Jurkat, Clone E6-1 (cell line): ENCODE results near the gene LPIN1.
A peak's percentile ranks its signal among the peaks of the same experiment; 100 is the strongest.

Experiments
- DNase-seq: peaks from one replicate; pipeline ENCODE4 v3.0.0-alpha.2; 2011; ENCODE audit warnings: low read depth, low spot score
- H3K4me3 ChIP-seq: 2 replicates; pipeline ENCODE4 v1.5.1; 2011; ENCODE audit warnings: mild to moderate bottlenecking, low read length, control low read depth, moderate library complexity

The LPIN1 gene

GRCh38 chr2:11773747-11774525 lies 27.5 kb downstream of the LPIN1 start:
- H3K4me3 ChIP-seq = no peak overlapping the region
- DNase-seq = no peak

GRCh38 chr2:11774600-11774999 lies 28.2 kb downstream of the LPIN1 start:
- no peak overlapping the region for H3K4me3 ChIP-seq
- no peak for DNase-seq

GRCh38 chr2:11775384-11775783 lies 29.0 kb downstream of the LPIN1 start:
- H3K4me3 ChIP-seq = no peak overlapping the region
- DNase-seq = no peak

GRCh38 chr2:11777066-11777782 lies 30.8 kb downstream of the LPIN1 start:
- no peak for DNase-seq
- H3K4me3 ChIP-seq = no peak overlapping the region

DNA sequence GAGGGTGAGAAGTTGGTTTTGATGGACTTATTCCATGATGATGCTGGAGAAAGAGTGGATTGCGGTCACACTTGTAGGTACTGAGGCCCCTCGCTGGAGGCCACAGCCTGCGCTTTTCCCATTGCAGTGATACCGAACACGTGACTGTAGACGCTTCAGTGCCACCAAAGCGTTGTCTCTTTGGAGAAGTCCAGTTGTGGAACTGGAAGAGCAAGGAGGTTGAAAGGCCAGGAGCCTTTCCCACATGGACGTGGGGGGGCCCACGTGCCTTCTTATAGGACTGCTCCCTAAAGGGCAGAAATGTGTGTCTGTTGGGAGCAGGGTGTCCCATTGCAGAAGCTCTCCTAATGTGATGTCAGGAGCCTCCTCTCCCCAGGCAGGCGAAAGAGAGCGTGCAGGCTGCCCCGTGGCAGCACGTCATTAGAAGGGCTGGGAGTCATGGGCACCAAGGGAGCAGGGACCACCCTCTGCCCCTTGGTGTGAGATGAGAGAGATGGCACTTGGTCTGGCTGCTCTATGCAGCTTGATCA lies 31.5 kb downstream of the LPIN1 start:
- no peak overlapping the region for H3K4me3 ChIP-seq
- no peak for DNase-seq

DNA sequence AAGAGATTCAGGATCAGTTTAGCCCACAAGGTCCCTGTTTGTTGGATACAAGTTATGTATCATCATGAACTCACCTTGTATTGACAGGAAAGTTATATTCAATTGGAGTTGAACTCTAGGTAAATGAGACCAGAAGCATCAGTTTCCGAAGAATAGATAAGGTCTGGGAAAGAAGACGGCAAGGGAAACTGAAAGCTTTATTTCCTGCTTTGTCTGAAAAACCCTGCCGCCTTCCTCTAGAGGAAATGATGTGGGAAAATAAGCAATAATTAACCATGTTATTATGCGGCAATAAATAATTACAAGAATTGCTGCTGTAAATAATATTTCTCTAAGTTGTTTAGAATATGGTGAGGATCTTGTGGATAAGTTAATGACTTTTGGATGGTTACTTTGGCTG lies 32.0 kb downstream of the LPIN1 start:
- no peak overlapping the region for H3K4me3 ChIP-seq
- DNase-seq = no peak

DNA sequence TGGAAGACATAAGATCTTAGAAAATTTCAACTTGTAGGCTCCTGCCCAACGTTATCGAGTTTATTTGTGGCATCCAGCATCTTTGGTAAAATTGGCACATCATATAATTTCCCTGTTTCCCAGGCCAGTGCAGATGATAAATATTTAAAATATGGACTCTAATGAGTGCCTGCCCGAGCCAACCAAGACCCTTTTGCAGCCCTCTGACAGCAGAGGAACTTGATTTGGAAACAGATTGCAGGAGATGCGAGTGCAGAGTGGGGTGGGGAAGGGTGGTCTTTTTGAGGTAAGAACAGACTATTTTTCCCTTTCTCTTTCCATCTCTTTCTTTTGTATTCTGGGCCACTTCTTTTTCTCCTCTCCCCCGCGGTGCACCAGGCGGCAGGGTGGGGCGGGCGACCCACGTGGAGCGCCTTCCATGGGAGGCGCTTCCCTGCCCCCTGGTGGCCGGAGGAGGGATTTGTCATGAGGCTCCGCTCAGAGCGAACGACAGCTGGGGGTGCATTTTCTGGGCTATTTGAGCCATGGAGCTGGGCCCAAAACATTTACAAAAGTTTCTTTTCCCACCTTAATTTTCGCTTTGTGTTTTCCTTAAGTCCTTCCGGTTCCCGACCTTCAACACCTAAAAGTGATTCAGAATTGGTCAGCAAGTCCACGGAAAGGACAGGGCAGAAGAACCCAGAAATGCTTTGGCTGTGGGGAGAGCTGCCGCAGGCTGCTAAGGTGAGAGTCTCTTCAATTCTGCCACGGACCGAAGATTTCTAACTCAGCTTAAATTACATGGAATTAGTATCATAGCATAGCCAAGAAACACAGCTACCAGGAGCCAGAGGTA lies 32.7 kb downstream of the LPIN1 start:
- DNase-seq = peak; percentile 37
- H3K4me3 ChIP-seq = peak overlapping the region; percentile 12; the same call in 1 of the 2 replicates

- no peak overlapping the region for H3K4me3 ChIP-seq
- no peak for DNase-seq
These were observed 35.2 kb downstream of the LPIN1 start for GRCh38 chr2:11781602-11782001.

- DNase-seq = no peak
- H3K4me3 ChIP-seq = no peak overlapping the region
These were observed 37.8 kb downstream of the LPIN1 start for GRCh38 chr2:11784280-11784679.

DNA sequence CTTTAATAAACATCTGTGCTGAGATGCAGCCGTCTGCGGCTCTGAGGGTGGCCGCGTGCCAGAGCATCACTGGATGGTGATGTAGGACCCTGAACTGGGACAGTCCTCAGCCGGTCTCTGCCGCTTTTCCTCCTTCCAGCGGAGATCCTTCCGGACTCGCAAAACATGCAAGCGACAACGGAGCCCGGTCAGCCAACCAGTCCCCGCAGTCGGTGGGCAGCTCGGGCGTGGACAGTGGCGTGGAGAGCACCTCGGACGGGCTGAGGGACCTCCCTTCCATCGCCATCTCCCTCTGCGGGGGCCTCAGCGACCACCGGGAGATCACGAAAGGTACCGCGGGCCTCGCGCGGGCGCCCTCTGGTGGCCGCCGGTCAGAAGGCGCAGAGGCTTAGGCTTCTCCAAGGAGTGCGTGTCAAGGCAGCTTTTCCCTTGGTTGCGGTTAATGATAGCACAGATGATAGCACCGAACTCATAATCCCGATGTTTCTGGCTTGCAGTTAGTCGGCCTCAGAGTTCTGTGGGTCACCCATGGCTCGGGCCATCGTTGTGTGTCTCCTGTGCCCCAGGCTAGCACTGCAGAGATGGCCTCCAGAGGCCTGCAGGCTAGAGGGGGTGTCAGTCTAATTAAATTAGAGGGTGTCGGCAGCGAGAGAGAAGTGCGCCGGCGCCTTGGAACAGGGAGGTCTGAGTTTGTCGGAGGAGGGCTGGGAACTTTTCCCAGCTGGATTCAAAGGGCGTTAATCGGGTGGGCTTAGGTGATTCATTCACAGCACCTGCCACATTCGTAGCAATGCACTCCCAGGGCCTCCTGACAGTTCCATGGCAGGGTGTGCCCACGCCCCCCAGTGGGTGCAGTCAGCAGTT lies 38.5 kb downstream of the LPIN1 start:
- no peak overlapping the region for H3K4me3 ChIP-seq
- no peak for DNase-seq

DNA sequence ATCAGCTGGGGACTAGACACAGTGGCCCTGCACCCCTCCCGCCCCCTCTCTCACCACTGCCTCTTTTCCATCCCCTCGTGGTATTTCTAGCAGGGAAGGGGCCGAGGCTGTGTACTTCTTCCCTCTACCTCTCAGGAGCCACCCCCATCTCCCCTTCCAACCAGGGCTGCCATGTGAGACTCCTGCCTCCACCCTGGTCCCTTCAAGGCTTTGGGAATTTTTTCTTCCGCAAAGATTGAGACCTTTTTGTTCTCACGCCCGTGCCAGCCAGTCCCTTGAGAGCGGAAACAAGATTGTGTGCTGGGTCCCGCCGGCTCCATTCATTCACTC lies 39.1 kb downstream of the LPIN1 start:
- no peak overlapping the region for H3K4me3 ChIP-seq
- no peak for DNase-seq

DNA sequence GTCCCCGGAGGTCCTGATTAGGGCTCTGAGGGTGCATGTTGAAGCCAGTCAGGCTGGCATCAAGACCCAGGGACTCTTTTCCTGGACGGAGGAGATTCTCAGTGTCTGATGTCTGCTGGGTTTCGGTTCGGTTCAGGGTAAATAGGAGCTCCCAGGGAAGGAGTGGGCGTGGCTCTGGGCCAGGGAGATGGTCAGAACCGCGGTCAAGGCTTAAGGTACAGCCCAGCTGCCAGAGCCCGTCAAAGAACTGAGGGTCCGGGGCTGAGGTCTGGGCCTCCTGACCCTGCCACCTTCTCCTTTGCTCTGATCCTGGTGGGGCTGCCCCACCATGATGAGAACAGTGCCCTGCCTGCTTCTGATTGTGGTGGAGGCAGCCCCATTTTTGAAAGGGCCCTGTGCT lies 39.8 kb downstream of the LPIN1 start:
- no peak for DNase-seq
- no peak overlapping the region for H3K4me3 ChIP-seq

GRCh38 chr2:11786592-11786991 lies 40.2 kb downstream of the LPIN1 start:
- H3K4me3 ChIP-seq = no peak overlapping the region
- DNase-seq = no peak

- no peak for DNase-seq
- no peak overlapping the region for H3K4me3 ChIP-seq
These were observed 41.6 kb downstream of the LPIN1 start for GRCh38 chr2:11787991-11788390.

GRCh38 chr2:11788461-11789124 lies 42.2 kb downstream of the LPIN1 start:
- no peak for DNase-seq
- H3K4me3 ChIP-seq = no peak overlapping the region

- no peak for DNase-seq
These were observed 42.8 kb downstream of the LPIN1 start for GRCh38 chr2:11789243-11789642.

GRCh38 chr2:11790228-11790627 lies 43.8 kb downstream of the LPIN1 start:
- no peak overlapping the region for H3K4me3 ChIP-seq
- no peak for DNase-seq

More at GRCh38 chr2:11789243-11789642, 42.8 kb downstream of the LPIN1 start:
- no peak overlapping the region for H3K4me3 ChIP-seq

DNA sequence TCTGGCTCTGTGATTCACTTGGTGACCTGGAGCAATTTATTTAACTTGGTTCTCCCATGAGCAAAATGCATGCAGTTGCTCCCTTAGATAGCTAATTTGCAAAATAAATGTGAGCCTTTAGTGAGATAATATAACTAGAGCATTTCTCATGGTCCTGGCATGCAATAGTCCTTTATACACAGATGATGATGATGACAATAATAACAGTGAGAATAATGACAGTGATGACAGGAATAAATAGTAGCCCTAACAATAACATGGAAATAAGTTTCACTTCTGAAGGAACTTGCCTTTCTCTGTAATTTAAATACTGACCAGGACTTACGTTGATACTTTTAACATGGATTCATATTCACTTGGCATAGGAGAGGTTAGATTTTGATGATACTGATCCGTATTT lies 49.2 kb downstream of the LPIN1 start:
- no peak for DNase-seq
- no peak overlapping the region for H3K4me3 ChIP-seq
